Measurements from ENCODE around the gene YWHAB.

The YWHAB gene

GRCh38 chr20:44887466-44887865, 2.0 kb downstream of the YWHAB start:
- DNase-seq (ENCODE audit: low read depth) = no peak

GRCh38 chr20:44888226-44889103, 3.0 kb downstream of the YWHAB start:
- DNase-seq (ENCODE audit: low read depth) = no peak
- H3K4me3 ChIP-seq (ENCODE audit: low read depth, low read length) = peak overlapping the region; percentile 30; the same call in 1 of the 2 replicates
- TF ChIP-seq CTCF (IDR thresholded peaks at IDR 0.05; ENCODE audit: low read depth, low read length, missing control alignments) = no peak

More at GRCh38 chr20:44887466-44887865, 2.0 kb downstream of the YWHAB start:
- H3K4me3 ChIP-seq (ENCODE audit: low read depth, low read length) = peak overlapping the region; percentile 98
- no peak for TF ChIP-seq CTCF (IDR thresholded peaks at IDR 0.05; ENCODE audit: low read depth, low read length, missing control alignments)

- TF ChIP-seq CTCF (IDR thresholded peaks at IDR 0.05; ENCODE audit: low read depth, low read length, missing control alignments) = no peak
- DNase-seq (ENCODE audit: low read depth) = no peak
- H3K4me3 ChIP-seq (ENCODE audit: low read depth, low read length) = no peak overlapping the region
Observed at GRCh38 chr20:44891826-44892225, 6.3 kb downstream of the YWHAB start.

- no peak overlapping the region for H3K4me3 ChIP-seq (ENCODE audit: low read depth, low read length)
- no peak for DNase-seq (ENCODE audit: low read depth)
- TF ChIP-seq CTCF (IDR thresholded peaks at IDR 0.05; ENCODE audit: low read depth, low read length, missing control alignments) = no peak
Observed at GRCh38 chr20:44894959-44895358, 9.5 kb downstream of the YWHAB start.

- no peak for DNase-seq (ENCODE audit: low read depth)
- H3K4me3 ChIP-seq (ENCODE audit: low read depth, low read length) = no peak overlapping the region
- TF ChIP-seq CTCF (IDR thresholded peaks at IDR 0.05; ENCODE audit: low read depth, low read length, missing control alignments) = no peak
Observed at GRCh38 chr20:44896583-44896982, 11.1 kb downstream of the YWHAB start.

GRCh38 chr20:44897133-44897532, 11.6 kb downstream of the YWHAB start:
- H3K4me3 ChIP-seq (ENCODE audit: low read depth, low read length) = no peak overlapping the region
- TF ChIP-seq CTCF (IDR thresholded peaks at IDR 0.05; ENCODE audit: low read depth, low read length, missing control alignments) = no peak
- DNase-seq (ENCODE audit: low read depth) = no peak
